BE2C (cell line): ENCODE data around the gene NAV2.

Experiments used
- DNase-seq: peaks from one replicate; pipeline ENCODE4 v3.0.0-alpha.2; 2020
- H3K27me3 ChIP-seq: fragments of 250-450 bp; sonication (Bioruptor Pico); 2 replicates; pipeline ENCODE4 v1.5.1; 2020; ENCODE audit warnings: mild to moderate bottlenecking
- H3K36me3 ChIP-seq: fragments of 250-450 bp; sonication (Bioruptor Pico); 2 replicates; pipeline ENCODE4 v1.5.1; 2020; ENCODE audit warnings: mild to moderate bottlenecking
- H3K4me1 ChIP-seq: fragments of 250-450 bp; sonication (Bioruptor Pico); 2 replicates; pipeline ENCODE4 v1.5.1; 2020
- H3K4me3 ChIP-seq: 2 replicates; pipeline ENCODE4 v1.5.1; 2011; ENCODE audit warnings: low read depth, low read length
- H3K9me3 ChIP-seq: fragments of 250-450 bp; sonication (Bioruptor Pico); 2 replicates; pipeline ENCODE4 v1.5.1; 2020
- TF ChIP-seq, protein P1 (sequence below): IDR thresholded peaks from 2 replicates; pipeline ENCODE4 v1.5.1; 2012; ENCODE audit warnings: mild to moderate bottlenecking, low read depth, low read length

NAV2 gene

DNA sequence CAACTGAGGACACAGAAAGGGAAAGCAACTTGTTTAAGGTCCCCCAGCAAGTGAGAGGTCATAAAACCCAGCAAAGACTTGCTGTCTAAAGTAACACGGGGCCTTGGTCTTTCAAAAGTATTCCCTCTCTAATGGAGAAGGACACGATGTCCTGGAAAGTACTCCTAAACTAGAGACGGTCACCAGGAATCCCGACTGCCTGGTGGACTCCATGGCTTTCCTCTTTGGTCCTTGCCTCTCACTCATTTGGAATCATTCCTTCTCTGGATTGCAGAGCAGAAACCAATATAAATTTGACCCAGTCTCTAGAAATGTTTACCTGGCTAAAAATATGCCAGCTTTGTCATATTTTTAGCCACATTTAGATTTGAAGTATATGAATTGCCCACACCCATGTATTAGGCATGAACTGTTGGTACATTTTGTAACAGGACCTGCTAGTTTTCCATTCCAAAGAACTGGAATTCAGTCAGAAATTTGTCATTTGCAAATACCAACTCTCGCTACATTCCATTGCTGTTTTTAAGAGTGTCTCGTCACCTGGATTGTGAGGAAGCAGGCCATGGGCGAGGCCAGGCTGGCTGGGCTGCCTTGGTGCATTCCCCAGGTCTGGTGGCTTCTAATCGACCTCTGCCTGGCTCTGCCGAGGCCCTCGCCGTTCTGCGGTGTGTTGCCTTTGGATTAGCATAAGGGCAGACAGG is 12.9 kb downstream of the NAV2 start:
- no peaks in the 10 kb centered on the region for H3K27me3 ChIP-seq
- no peaks in the 10 kb centered on the region for H3K4me1 ChIP-seq
- TF ChIP-seq, protein P1, sequence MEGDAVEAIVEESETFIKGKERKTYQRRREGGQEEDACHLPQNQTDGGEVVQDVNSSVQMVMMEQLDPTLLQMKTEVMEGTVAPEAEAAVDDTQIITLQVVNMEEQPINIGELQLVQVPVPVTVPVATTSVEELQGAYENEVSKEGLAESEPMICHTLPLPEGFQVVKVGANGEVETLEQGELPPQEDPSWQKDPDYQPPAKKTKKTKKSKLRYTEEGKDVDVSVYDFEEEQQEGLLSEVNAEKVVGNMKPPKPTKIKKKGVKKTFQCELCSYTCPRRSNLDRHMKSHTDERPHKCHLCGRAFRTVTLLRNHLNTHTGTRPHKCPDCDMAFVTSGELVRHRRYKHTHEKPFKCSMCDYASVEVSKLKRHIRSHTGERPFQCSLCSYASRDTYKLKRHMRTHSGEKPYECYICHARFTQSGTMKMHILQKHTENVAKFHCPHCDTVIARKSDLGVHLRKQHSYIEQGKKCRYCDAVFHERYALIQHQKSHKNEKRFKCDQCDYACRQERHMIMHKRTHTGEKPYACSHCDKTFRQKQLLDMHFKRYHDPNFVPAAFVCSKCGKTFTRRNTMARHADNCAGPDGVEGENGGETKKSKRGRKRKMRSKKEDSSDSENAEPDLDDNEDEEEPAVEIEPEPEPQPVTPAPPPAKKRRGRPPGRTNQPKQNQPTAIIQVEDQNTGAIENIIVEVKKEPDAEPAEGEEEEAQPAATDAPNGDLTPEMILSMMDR = no peak
- H3K4me3 ChIP-seq = no peak overlapping the region
- DNase-seq = no peak
- H3K36me3 ChIP-seq = no peaks in the 10 kb centered on the region
- H3K9me3 ChIP-seq = no peaks in the 10 kb centered on the region

DNA sequence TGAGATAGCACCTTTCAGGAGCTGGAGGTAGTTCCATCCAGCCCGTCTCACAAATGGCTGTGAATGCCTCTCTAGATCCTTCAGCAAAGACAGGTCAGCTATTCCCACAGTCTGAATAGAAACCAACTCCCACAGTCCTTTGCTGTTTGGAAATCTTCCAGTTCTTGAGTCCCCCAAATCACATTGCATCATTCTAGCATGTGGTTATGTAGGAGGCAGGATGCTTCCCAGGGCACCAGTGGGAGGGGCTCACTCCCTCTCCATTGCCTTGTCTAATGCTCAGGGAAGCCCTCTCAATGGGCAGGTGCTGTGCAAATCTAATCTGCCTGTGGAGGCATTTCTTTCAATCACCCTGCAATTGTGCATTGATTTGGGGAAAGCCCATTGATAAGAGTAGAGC is 14.6 kb downstream of the NAV2 start:
- no peak overlapping the region for H3K4me3 ChIP-seq
- TF ChIP-seq, protein P1 = no peak
- H3K36me3 ChIP-seq = no peaks in the 10 kb centered on the region
- no peaks in the 10 kb centered on the region for H3K9me3 ChIP-seq
- no peaks in the 10 kb centered on the region for H3K27me3 ChIP-seq
- DNase-seq = no peak
- no peaks in the 10 kb centered on the region for H3K4me1 ChIP-seq

DNA sequence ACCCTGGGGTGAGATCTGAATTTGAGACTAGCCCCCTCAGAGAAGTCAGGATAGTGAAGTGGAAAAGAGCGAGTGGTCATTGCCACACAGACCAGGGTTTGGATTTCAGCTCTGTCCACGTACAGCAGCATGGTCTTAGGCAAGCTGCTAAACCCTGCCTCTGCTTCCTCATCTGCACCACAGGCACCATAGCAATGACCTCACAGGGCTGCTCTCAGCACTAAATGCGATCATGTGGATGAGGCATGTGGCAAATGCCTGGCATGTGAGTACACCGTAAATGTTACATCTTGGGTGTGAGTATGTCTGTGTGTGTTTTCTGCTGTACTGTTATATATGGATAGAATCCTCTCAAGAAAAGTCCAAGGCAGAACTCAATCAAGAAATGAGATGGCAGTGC is 15.8 kb downstream of the NAV2 start:
- Histone ChIP-seq H3K36me3 (no peaks in the 10 kb centered on the region), H3K4me1 (no peaks in the 10 kb centered on the region), H3K4me3 (no peak overlapping the region), H3K27me3 (no peaks in the 10 kb centered on the region), H3K9me3 (no peaks in the 10 kb centered on the region)
- no peak for DNase-seq
- TF ChIP-seq, protein P1 = no peak

DNA sequence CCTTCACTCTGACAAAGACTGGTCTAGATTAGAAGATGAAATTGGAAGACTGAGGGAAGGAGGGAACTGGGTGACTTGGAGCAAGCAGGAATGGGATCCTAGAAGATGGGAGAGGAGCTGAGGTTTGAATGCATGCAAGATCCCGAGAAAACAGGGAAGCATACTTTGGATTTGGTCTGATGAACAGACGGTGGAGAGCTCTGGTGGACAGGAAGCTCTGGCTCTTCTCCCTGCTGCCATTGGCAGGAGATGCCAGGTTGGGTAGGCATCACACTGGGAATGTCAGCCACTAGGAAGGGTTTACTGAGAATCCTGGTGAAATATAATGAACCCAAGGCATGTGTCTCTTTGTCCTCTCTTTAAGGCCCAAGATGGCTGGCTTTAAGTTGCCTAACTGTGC is 16.5 kb downstream of the NAV2 start:
- no peak for DNase-seq
- H3K4me1 ChIP-seq = no peaks in the 10 kb centered on the region
- H3K4me3 ChIP-seq = no peak overlapping the region
- no peaks in the 10 kb centered on the region for H3K36me3 ChIP-seq
- TF ChIP-seq, protein P1 = no peak
- H3K27me3 ChIP-seq = no peaks in the 10 kb centered on the region
- H3K9me3 ChIP-seq = no peaks in the 10 kb centered on the region

DNA sequence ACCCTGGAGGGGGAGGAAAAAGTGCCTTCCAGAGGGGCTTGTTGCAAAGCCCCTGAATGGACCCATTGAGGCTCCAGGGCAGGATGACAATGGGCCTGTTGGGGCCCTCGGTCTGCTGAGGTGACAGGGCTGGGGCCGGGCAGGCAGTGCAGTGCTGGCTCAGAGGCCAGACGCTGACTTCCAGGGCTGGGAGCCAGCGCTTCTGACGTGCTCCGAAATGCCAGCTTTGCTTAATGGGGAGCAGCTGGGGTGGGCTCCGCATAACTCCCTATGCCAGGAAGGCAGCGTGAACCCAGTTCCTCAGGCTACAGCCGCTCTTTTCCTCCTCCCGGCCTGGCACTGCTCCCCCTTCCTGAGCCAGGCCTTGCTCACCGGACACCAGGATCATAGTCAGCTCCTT is 17.7 kb downstream of the NAV2 start:
- no peak for DNase-seq
- TF ChIP-seq, protein P1 = no peak
- no peaks in the 10 kb centered on the region for H3K9me3 ChIP-seq
- H3K36me3 ChIP-seq = no peaks in the 10 kb centered on the region
- no peak overlapping the region for H3K4me3 ChIP-seq
- no peaks in the 10 kb centered on the region for H3K27me3 ChIP-seq
- no peaks in the 10 kb centered on the region for H3K4me1 ChIP-seq

DNA sequence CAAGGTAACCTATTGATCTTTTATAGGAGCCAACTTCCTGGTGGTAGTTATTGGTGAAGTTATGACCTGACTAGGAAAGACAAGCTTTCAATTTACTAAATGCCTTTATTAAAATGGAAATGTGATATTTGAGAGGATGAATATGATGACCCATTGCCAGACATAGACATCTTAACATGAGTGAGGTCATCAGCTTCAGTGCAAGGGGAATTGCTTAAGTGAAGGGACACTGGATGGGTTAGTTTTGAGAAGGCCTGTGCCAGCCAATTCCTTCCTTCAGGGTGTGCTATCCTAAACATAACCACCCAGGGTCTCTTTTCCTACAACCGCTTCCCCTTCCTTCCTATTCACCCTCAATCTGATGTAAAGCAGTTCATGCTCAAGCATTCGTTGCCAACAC is 21.5 kb downstream of the NAV2 start:
- no peaks in the 10 kb centered on the region for H3K9me3 ChIP-seq
- H3K4me1 ChIP-seq = no peaks in the 10 kb centered on the region; the same call in 1 of the 2 replicates
- no peaks in the 10 kb centered on the region for H3K27me3 ChIP-seq
- no peak overlapping the region for H3K4me3 ChIP-seq
- TF ChIP-seq, protein P1 = no peak
- no peaks in the 10 kb centered on the region for H3K36me3 ChIP-seq
- no peak for DNase-seq
